WTC11 (cell line): ENCODE data around the gene MND1. TPM values are rescaled to one million over a fixed set of nuclear protein-coding genes. Genes with fewer than 3 reads are reported as not detected.

ENCODE experiments used
- ATAC-seq: fragments of 200-7000 bp; cut with Tn5 transposase; 2 replicates; pipeline ENCODE4 v1.10.0; 2021; ENCODE audit warnings: mild to moderate bottlenecking, moderate library complexity
- CTCF ChIA-PET: fragments of 300-600 bp; sonication (Branson Sonifier 250); formaldehyde crosslinking; loops from one replicate; lab custom pipeline; 2021; ENCODE audit warnings: antibody characterized with exemption; lab: Charles Lee
- POLR2A ChIA-PET: fragments of 350-600 bp; sonication (Branson Sonifier 250); formaldehyde crosslinking; loops from one replicate; lab custom pipeline; 2021; ENCODE audit warnings: antibody characterized with exemption; lab: Charles Lee
- DNase-seq: peaks from one replicate; pipeline ENCODE4 v3.0.0; 2021; ENCODE audit warnings: low spot score
- H3K27ac Mint-ChIP-seq: 2 replicates; pipeline ENCODE4 v1.8.0; 2021; ENCODE audit warnings: mixed read lengths
- H3K27me3 Mint-ChIP-seq: 2 replicates; pipeline ENCODE4 v1.8.0; 2021; ENCODE audit warnings: low read depth, mild to moderate bottlenecking, moderate library complexity, mixed read lengths
- H3K36me3 Mint-ChIP-seq: 2 replicates; pipeline ENCODE4 v1.8.0; 2021; ENCODE audit warnings: mixed read lengths
- H3K4me1 Mint-ChIP-seq: 2 replicates; pipeline ENCODE4 v1.8.0; 2022; ENCODE audit warnings: mixed read lengths
- H3K4me3 Mint-ChIP-seq: 2 replicates; pipeline ENCODE4 v1.8.0; 2021; ENCODE audit warnings: mild to moderate bottlenecking, moderate library complexity, mixed read lengths
- H3K9me3 Mint-ChIP-seq: 2 replicates; pipeline ENCODE4 v1.8.0; 2021; ENCODE audit warnings: mixed read lengths
- AR ChIP-seq: fragments of 250-450 bp; sonication (Bioruptor Pico); IDR thresholded peaks from 2 replicates; pipeline ENCODE4 v1.9.0; 2021; ENCODE audit warnings: mild to moderate bottlenecking
- ESRRA ChIP-seq: sonication (generic); formaldehyde crosslinking; IDR thresholded peaks from 2 replicates; pipeline ENCODE4 v1.8.1; 2022; ENCODE audit warnings: mild to moderate bottlenecking, missing genetic modification reagents, borderline replicate concordance
- HMGXB4 ChIP-seq: sonication (generic); formaldehyde crosslinking; IDR thresholded peaks from 2 replicates; pipeline ENCODE4 v1.8.1; 2023; ENCODE audit warnings: mild to moderate bottlenecking, moderate library complexity, missing genetic modification reagents
- MAX ChIP-seq: sonication (generic); formaldehyde crosslinking; IDR thresholded peaks from 2 replicates; pipeline ENCODE4 v1.8.0; 2022; ENCODE audit warnings: mild to moderate bottlenecking, missing genetic modification reagents
- MYBL2 ChIP-seq: sonication (generic); formaldehyde crosslinking; IDR thresholded peaks from 2 replicates; pipeline ENCODE4 v1.8.1; 2023; ENCODE audit warnings: mild to moderate bottlenecking, moderate library complexity, missing genetic modification reagents
- NFYB ChIP-seq: sonication (generic); formaldehyde crosslinking; conservative IDR thresholded peaks from 2 replicates; pipeline ENCODE4 v1.8.0; 2022; ENCODE audit warnings: low read depth, missing genetic modification reagents
- NR2C2 ChIP-seq: sonication (generic); formaldehyde crosslinking; IDR thresholded peaks from 2 replicates; pipeline ENCODE4 v1.8.0; 2022; ENCODE audit warnings: mild to moderate bottlenecking, missing genetic modification reagents
- SMAD3 ChIP-seq: sonication (generic); formaldehyde crosslinking; IDR thresholded peaks from 2 replicates; pipeline ENCODE4 v1.8.0; 2022; ENCODE audit warnings: missing genetic modification reagents, mild to moderate bottlenecking, borderline replicate concordance
- ZBTB43 ChIP-seq: sonication (generic); formaldehyde crosslinking; IDR thresholded peaks from 2 replicates; pipeline ENCODE4 v1.8.1; 2023; ENCODE audit warnings: mild to moderate bottlenecking, missing genetic modification reagents
- ZNF121 ChIP-seq: sonication (generic); formaldehyde crosslinking; IDR thresholded peaks from 2 replicates; pipeline ENCODE4 v1.8.0; 2023; ENCODE audit warnings: missing genetic modification reagents
- ZNF219 ChIP-seq: sonication (generic); formaldehyde crosslinking; IDR thresholded peaks from 2 replicates; pipeline ENCODE4 v1.8.0; 2023; ENCODE audit warnings: missing genetic modification reagents, mild to moderate bottlenecking, borderline replicate concordance
- ZNF396 ChIP-seq: fragments of 250-450 bp; sonication (Bioruptor Pico); IDR thresholded peaks from 2 replicates; pipeline ENCODE4 v1.8.0; 2021; ENCODE audit warnings: mild to moderate bottlenecking, moderate library complexity, borderline replicate concordance
- ZNF512 ChIP-seq: sonication (generic); formaldehyde crosslinking; IDR thresholded peaks from 2 replicates; pipeline ENCODE4 v1.8.1; 2022; ENCODE audit warnings: missing genetic modification reagents, borderline replicate concordance
- total RNA-seq: library from RNA; stranded (reverse); gene quantifications from 3 replicates; pipeline ENCODE4 v1.2.3, GENCODE V29; 2021
- TF ChIP-seq, protein P1 (sequence below): sonication (generic); formaldehyde crosslinking; IDR thresholded peaks from 2 replicates; pipeline ENCODE4 v1.8.0; 2023; ENCODE audit warnings: missing genetic modification reagents, mild to moderate bottlenecking, borderline replicate concordance
- TF ChIP-seq, protein P2 (sequence below): sonication (generic); formaldehyde crosslinking; IDR thresholded peaks from 2 replicates; pipeline ENCODE4 v1.8.1; 2022; ENCODE audit warnings: mild to moderate bottlenecking, missing genetic modification reagents, moderate library complexity, borderline replicate concordance
- TF ChIP-seq, protein P3 (sequence below): fragments of 250-450 bp; sonication (Bioruptor Pico); IDR thresholded peaks from 2 replicates; pipeline ENCODE4 v1.9.0; 2021; ENCODE audit warnings: mild to moderate bottlenecking, borderline replicate concordance
- TF ChIP-seq, protein P4 (sequence below): fragments of 250-450 bp; sonication (Bioruptor Pico); IDR thresholded peaks from 2 replicates; pipeline ENCODE4 v1.9.0; 2021; ENCODE audit warnings: mild to moderate bottlenecking
- TF ChIP-seq, protein P5 (sequence below): sonication (generic); formaldehyde crosslinking; IDR thresholded peaks from 2 replicates; pipeline ENCODE4 v1.8.0; 2022; ENCODE audit warnings: mild to moderate bottlenecking, missing genetic modification reagents

MND1 gene
- total RNA-seq, 1 experiment from 2014 or later: 36.0 TPM

- H3K27me3 Mint-ChIP-seq: no peaks in the 10 kb centered on the region
- TF ChIP-seq ZNF219 (CRISPR knock-in tag) (no peak), ZNF121 (no peak), MAX (CRISPR knock-in tag) (no peak), ESRRA (CRISPR knock-in tag) (no peak), MYBL2 (CRISPR knock-in tag) (no peak), ZBTB43 (CRISPR knock-in tag) (no peak), AR (CRISPR knock-in tag) (no peak), NFYB (CRISPR knock-in tag) (no peak), NR2C2 (CRISPR knock-in tag) (no peak), HMGXB4 (CRISPR knock-in tag) (no peak), ZNF396 (CRISPR knock-in tag) (no peak), SMAD3 (CRISPR knock-in tag) (no peak), ZNF512 (CRISPR knock-in tag) (no peak)
- TF ChIP-seq, protein P1, sequence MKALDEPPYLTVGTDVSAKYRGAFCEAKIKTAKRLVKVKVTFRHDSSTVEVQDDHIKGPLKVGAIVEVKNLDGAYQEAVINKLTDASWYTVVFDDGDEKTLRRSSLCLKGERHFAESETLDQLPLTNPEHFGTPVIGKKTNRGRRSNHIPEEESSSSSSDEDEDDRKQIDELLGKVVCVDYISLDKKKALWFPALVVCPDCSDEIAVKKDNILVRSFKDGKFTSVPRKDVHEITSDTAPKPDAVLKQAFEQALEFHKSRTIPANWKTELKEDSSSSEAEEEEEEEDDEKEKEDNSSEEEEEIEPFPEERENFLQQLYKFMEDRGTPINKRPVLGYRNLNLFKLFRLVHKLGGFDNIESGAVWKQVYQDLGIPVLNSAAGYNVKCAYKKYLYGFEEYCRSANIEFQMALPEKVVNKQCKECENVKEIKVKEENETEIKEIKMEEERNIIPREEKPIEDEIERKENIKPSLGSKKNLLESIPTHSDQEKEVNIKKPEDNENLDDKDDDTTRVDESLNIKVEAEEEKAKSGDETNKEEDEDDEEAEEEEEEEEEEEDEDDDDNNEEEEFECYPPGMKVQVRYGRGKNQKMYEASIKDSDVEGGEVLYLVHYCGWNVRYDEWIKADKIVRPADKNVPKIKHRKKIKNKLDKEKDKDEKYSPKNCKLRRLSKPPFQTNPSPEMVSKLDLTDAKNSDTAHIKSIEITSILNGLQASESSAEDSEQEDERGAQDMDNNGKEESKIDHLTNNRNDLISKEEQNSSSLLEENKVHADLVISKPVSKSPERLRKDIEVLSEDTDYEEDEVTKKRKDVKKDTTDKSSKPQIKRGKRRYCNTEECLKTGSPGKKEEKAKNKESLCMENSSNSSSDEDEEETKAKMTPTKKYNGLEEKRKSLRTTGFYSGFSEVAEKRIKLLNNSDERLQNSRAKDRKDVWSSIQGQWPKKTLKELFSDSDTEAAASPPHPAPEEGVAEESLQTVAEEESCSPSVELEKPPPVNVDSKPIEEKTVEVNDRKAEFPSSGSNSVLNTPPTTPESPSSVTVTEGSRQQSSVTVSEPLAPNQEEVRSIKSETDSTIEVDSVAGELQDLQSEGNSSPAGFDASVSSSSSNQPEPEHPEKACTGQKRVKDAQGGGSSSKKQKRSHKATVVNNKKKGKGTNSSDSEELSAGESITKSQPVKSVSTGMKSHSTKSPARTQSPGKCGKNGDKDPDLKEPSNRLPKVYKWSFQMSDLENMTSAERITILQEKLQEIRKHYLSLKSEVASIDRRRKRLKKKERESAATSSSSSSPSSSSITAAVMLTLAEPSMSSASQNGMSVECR (CRISPR knock-in tag): no peak
- TF ChIP-seq, protein P2, sequence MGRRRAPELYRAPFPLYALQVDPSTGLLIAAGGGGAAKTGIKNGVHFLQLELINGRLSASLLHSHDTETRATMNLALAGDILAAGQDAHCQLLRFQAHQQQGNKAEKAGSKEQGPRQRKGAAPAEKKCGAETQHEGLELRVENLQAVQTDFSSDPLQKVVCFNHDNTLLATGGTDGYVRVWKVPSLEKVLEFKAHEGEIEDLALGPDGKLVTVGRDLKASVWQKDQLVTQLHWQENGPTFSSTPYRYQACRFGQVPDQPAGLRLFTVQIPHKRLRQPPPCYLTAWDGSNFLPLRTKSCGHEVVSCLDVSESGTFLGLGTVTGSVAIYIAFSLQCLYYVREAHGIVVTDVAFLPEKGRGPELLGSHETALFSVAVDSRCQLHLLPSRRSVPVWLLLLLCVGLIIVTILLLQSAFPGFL: no peak
- TF ChIP-seq, protein P3, sequence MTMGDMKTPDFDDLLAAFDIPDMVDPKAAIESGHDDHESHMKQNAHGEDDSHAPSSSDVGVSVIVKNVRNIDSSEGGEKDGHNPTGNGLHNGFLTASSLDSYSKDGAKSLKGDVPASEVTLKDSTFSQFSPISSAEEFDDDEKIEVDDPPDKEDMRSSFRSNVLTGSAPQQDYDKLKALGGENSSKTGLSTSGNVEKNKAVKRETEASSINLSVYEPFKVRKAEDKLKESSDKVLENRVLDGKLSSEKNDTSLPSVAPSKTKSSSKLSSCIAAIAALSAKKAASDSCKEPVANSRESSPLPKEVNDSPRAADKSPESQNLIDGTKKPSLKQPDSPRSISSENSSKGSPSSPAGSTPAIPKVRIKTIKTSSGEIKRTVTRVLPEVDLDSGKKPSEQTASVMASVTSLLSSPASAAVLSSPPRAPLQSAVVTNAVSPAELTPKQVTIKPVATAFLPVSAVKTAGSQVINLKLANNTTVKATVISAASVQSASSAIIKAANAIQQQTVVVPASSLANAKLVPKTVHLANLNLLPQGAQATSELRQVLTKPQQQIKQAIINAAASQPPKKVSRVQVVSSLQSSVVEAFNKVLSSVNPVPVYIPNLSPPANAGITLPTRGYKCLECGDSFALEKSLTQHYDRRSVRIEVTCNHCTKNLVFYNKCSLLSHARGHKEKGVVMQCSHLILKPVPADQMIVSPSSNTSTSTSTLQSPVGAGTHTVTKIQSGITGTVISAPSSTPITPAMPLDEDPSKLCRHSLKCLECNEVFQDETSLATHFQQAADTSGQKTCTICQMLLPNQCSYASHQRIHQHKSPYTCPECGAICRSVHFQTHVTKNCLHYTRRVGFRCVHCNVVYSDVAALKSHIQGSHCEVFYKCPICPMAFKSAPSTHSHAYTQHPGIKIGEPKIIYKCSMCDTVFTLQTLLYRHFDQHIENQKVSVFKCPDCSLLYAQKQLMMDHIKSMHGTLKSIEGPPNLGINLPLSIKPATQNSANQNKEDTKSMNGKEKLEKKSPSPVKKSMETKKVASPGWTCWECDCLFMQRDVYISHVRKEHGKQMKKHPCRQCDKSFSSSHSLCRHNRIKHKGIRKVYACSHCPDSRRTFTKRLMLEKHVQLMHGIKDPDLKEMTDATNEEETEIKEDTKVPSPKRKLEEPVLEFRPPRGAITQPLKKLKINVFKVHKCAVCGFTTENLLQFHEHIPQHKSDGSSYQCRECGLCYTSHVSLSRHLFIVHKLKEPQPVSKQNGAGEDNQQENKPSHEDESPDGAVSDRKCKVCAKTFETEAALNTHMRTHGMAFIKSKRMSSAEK: no peak
- TF ChIP-seq, protein P4, sequence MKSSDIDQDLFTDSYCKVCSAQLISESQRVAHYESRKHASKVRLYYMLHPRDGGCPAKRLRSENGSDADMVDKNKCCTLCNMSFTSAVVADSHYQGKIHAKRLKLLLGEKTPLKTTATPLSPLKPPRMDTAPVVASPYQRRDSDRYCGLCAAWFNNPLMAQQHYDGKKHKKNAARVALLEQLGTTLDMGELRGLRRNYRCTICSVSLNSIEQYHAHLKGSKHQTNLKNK: no peak
- TF ChIP-seq, protein P5, sequence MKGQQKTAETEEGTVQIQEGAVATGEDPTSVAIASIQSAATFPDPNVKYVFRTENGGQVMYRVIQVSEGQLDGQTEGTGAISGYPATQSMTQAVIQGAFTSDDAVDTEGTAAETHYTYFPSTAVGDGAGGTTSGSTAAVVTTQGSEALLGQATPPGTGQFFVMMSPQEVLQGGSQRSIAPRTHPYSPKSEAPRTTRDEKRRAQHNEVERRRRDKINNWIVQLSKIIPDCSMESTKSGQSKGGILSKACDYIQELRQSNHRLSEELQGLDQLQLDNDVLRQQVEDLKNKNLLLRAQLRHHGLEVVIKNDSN: no peak
Measured at GRCh38 chr4:153332936-153333335, 11.6 kb upstream of the MND1 start.

More at GRCh38 chr4:153332936-153333335, 11.6 kb upstream of the MND1 start:
- no peak overlapping the region for H3K27ac Mint-ChIP-seq
- H3K4me3 Mint-ChIP-seq: no peak overlapping the region
- DNase-seq: no peak
- H3K36me3 Mint-ChIP-seq: peaks cover 3% of the 10 kb centered on the region
- no peaks in the 10 kb centered on the region for H3K9me3 Mint-ChIP-seq
- H3K4me1 Mint-ChIP-seq: peaks cover 22% of the 10 kb centered on the region
- no peak for ATAC-seq
- ChIA-PET POLR2A (no interaction called here), CTCF (no interaction called here)
